Progenitor cell of endocrine pancreas (in vitro differentiated cells): ENCODE measurements around the gene NTHL1. TPM values are rescaled to one million over a fixed set of nuclear protein-coding genes. Genes with fewer than 3 reads are reported as not detected.

Experiments used
- DNase-seq: peaks from one replicate; pipeline ENCODE4 v3.0.0; 2021; ENCODE audit warnings: low spot score; ENCODE audit not compliant: unreplicated experiment
- H3K27ac Mint-ChIP-seq: 2 replicates; pipeline ENCODE4 v1.8.0; 2021; ENCODE audit warnings: mild to moderate bottlenecking, moderate library complexity, mixed read lengths
- H3K27me3 Mint-ChIP-seq: 2 replicates; pipeline ENCODE4 v1.8.0; 2021; ENCODE audit warnings: mixed read lengths
- H3K36me3 Mint-ChIP-seq: 2 replicates; pipeline ENCODE4 v1.8.0; 2022; ENCODE audit warnings: mixed read lengths; ENCODE audit not compliant: insufficient read depth
- H3K4me1 Mint-ChIP-seq: 2 replicates; pipeline ENCODE4 v1.8.0; 2021; ENCODE audit warnings: low read depth, mixed read lengths
- H3K4me3 Mint-ChIP-seq: 2 replicates; pipeline ENCODE4 v1.8.0; 2021; ENCODE audit warnings: low read depth, mild to moderate bottlenecking, moderate library complexity, mixed read lengths
- H3K9me3 Mint-ChIP-seq: 2 replicates; pipeline ENCODE4 v1.8.0; 2021; ENCODE audit warnings: low read depth, mixed read lengths
- total RNA-seq: library from RNA; stranded (reverse); gene quantifications from 2 replicates; pipeline ENCODE4 v1.2.1, GENCODE V29; 2021
- TF ChIP-seq, protein P1 (sequence below): fragments of 200-600 bp; sonication (generic); IDR thresholded peaks from one replicate; pipeline ENCODE4 v1.5.0; 2021; ENCODE audit warnings: antibody characterized with exemption, mild to moderate bottlenecking; ENCODE audit not compliant: unreplicated experiment

Gene NTHL1
- total RNA-seq, 1 donor from 2014 or later, result 28.1 TPM

- Mint-ChIP-seq H3K36me3 (peaks cover 1% of the 10 kb centered on the region), H3K4me3 (no peak overlapping the region), H3K27ac (no peak overlapping the region), H3K27me3 (no peaks in the 10 kb centered on the region), H3K4me1 (no peaks in the 10 kb centered on the region), H3K9me3 (no peaks in the 10 kb centered on the region)
- TF ChIP-seq, protein P1, sequence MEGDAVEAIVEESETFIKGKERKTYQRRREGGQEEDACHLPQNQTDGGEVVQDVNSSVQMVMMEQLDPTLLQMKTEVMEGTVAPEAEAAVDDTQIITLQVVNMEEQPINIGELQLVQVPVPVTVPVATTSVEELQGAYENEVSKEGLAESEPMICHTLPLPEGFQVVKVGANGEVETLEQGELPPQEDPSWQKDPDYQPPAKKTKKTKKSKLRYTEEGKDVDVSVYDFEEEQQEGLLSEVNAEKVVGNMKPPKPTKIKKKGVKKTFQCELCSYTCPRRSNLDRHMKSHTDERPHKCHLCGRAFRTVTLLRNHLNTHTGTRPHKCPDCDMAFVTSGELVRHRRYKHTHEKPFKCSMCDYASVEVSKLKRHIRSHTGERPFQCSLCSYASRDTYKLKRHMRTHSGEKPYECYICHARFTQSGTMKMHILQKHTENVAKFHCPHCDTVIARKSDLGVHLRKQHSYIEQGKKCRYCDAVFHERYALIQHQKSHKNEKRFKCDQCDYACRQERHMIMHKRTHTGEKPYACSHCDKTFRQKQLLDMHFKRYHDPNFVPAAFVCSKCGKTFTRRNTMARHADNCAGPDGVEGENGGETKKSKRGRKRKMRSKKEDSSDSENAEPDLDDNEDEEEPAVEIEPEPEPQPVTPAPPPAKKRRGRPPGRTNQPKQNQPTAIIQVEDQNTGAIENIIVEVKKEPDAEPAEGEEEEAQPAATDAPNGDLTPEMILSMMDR, result no peak
- DNase-seq, result no peak
Measured at GRCh38 chr16:2086106-2086742, 38.6 kb upstream of the NTHL1 start.

GRCh38 chr16:2085669-2086068, 38.0 kb upstream of the NTHL1 start:
- Mint-ChIP-seq H3K36me3 (peaks cover 1% of the 10 kb centered on the region), H3K9me3 (no peaks in the 10 kb centered on the region), H3K4me3 (no peak overlapping the region), H3K27me3 (no peaks in the 10 kb centered on the region), H3K4me1 (no peaks in the 10 kb centered on the region), H3K27ac (no peak overlapping the region)
- TF ChIP-seq, protein P1, result no peak
- DNase-seq, result no peak

GRCh38 chr16:2084895-2085625, 37.4 kb upstream of the NTHL1 start:
- Mint-ChIP-seq H3K4me1 (no peaks in the 10 kb centered on the region), H3K27ac (no peak overlapping the region), H3K36me3 (peaks cover 1% of the 10 kb centered on the region), H3K9me3 (no peaks in the 10 kb centered on the region), H3K4me3 (no peak overlapping the region), H3K27me3 (no peaks in the 10 kb centered on the region)
- DNase-seq, result no peak
- TF ChIP-seq, protein P1, result no peak

- DNase-seq, result no peak
- TF ChIP-seq, protein P1, result no peak
- H3K27ac Mint-ChIP-seq, result no peak overlapping the region
Measured at GRCh38 chr16:2083876-2084780, 36.5 kb upstream of the NTHL1 start.

GRCh38 chr16:2083409-2083808, 35.8 kb upstream of the NTHL1 start:
- no peaks in the 10 kb centered on the region for H3K9me3 Mint-ChIP-seq

More at GRCh38 chr16:2083876-2084780, 36.5 kb upstream of the NTHL1 start:
- Mint-ChIP-seq H3K27me3 (no peaks in the 10 kb centered on the region), H3K9me3 (no peaks in the 10 kb centered on the region), H3K36me3 (peaks cover 1% of the 10 kb centered on the region), H3K4me1 (no peaks in the 10 kb centered on the region), H3K4me3 (no peak overlapping the region)

More at GRCh38 chr16:2083409-2083808, 35.8 kb upstream of the NTHL1 start:
- H3K27me3 Mint-ChIP-seq, result no peaks in the 10 kb centered on the region
- H3K4me3 Mint-ChIP-seq, result no peak overlapping the region
- H3K4me1 Mint-ChIP-seq, result no peaks in the 10 kb centered on the region
- TF ChIP-seq, protein P1, result no peak
- H3K36me3 Mint-ChIP-seq, result peaks cover 1% of the 10 kb centered on the region
- no peak for DNase-seq
- no peak overlapping the region for H3K27ac Mint-ChIP-seq
